Mammary epithelial cell (primary cell): ENCODE results near the gene PCBD2.

Experiments used
- CTCF ChIP-seq, 2 donors: IDR thresholded peaks in 1 of 2; conservative IDR thresholded peaks in 1 of 2; 2 replicates each; pipeline ENCODE4 v1.5.1; 2011 to 2012; ENCODE audit warnings: inconsistent platforms in 2 of 2, low read length in 2 of 2, mild to moderate bottlenecking in 2 of 2, control low read depth in 1 of 2, low read depth in 1 of 2; ENCODE audit not compliant: insufficient read depth in 1 of 2; ENCODE audit errors: extremely low read depth in 1 of 2
- EZH2 ChIP-seq: IDR thresholded peaks from 2 replicates; pipeline ENCODE4 v1.6.1; 2012; ENCODE audit warnings: low read length, inconsistent platforms, borderline replicate concordance

GRCh38 chr5:134943547-134943946 is 38.6 kb downstream of the PCBD2 start:
- no peak for TF ChIP-seq CTCF (conservative IDR thresholded peaks at IDR 0.05 in 1 of 2, IDR thresholded peaks at IDR 0.05 in 1 of 2; ENCODE audit: extremely low read depth in 1 of 2, insufficient read depth in 1 of 2, low read depth in 1 of 2, low read length in 2 of 2)
- TF ChIP-seq EZH2: no peak
